ENCODE measurements around the gene OXER1.

The OXER1 gene

DNA sequence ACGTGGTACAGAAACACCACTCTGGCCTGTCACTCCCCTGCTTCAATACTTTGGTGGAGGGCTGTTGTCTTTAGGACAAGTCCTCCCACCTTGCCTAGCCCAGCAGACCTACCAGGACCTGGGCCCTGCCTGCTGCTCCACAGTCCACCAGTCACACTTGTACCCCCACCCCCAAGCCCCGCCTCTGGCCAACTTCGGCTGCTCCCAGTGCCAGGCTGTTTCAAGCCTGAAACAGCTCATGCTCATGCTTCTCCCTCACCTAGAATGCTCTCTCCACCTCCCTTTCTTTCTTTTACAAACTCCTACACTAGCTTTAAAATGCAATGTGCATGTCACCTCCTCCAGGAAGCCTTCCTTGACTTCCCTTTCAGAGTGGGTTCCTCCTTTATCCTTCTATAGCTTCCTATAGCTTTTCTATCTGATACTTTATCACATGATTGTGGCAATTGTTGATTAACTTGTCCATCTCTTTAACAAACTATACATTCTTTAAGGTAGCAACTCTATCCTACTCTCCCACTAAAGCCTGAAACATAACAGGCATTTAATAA, 4.8 kb upstream of the OXER1 start:
- Histone ChIP-seq H3K4me1 (ENCODE audit: control insufficient read depth, insufficient read depth, low read length) (no peaks in the 10 kb centered on the region), H3K27me3 (ENCODE audit: control insufficient read depth in 1 of 2, insufficient read depth in 2 of 2, low read length in 2 of 2) (no peaks in the 10 kb centered on the region)

DNA sequence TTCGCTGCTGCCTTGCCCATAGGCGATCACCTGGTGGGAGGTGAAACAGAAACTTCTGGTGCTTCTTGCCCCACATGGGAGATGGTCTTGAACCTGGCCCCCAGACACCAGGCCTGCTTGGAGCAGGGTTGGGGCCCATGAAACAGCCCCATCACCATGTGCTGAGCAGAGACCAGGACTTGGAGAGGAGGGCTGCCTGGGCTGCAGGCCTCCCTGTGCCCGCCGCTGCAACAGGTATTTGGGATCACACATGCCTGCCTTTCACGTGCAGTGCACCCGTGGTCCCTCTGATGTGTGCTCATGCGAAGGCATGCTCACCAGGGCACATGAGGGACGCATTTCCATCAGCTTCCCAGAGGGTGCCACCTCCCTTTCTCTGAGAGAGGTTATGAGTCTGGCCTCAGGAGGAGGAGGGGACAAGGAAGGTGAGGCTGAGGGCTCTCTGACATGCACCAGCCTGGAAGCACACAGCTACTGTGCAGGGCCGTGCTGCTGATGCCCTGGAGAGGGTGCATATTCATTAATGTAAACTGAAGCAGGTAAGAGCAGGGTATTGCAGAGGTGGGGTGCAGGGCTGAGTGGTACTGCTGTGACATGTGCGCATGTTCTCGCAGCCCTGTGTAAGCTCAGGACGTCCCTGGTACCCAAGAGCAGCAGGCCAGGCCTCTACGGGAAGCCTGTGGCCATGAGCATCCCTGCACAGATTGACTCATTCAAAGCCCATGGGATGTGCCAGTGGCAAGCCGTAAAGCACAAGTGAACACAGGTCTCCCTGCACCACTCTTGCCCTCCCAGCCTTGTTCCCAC, 4.2 kb upstream of the OXER1 start:
- no peaks in the 10 kb centered on the region for H3K27me3 ChIP-seq (ENCODE audit: control insufficient read depth in 1 of 2, insufficient read depth in 2 of 2, low read length in 2 of 2)
- H3K27ac ChIP-seq (ENCODE audit: low read length) = no peak overlapping the region
- H3K36me3 ChIP-seq (ENCODE audit: control insufficient read depth in 2 of 2, insufficient read depth in 2 of 2, low read length in 2 of 2) = no peaks in the 10 kb centered on the region
- no peaks in the 10 kb centered on the region for H3K4me1 ChIP-seq (ENCODE audit: control insufficient read depth, insufficient read depth, low read length)
- H3K9ac ChIP-seq (ENCODE audit: low read length in 2 of 2) = no peak overlapping the region
- no peak overlapping the region for H3K4me3 ChIP-seq (ENCODE audit: low read length in 2 of 2)
- H3K9me3 ChIP-seq (ENCODE audit: control insufficient read depth in 2 of 2, low read length in 2 of 2) = no peaks in the 10 kb centered on the region

More for the DNA sequence above, 4.8 kb upstream of the OXER1 start:
- no peak overlapping the region for H3K9ac ChIP-seq (ENCODE audit: low read length in 2 of 2)
- H3K27ac ChIP-seq (ENCODE audit: low read length) = no peak overlapping the region
- no peak overlapping the region for H3K4me3 ChIP-seq (ENCODE audit: low read length in 2 of 2)
- no peaks in the 10 kb centered on the region for H3K9me3 ChIP-seq (ENCODE audit: control insufficient read depth in 2 of 2, low read length in 2 of 2)
- H3K36me3 ChIP-seq (ENCODE audit: control insufficient read depth in 2 of 2, insufficient read depth in 2 of 2, low read length in 2 of 2) = no peaks in the 10 kb centered on the region

DNA sequence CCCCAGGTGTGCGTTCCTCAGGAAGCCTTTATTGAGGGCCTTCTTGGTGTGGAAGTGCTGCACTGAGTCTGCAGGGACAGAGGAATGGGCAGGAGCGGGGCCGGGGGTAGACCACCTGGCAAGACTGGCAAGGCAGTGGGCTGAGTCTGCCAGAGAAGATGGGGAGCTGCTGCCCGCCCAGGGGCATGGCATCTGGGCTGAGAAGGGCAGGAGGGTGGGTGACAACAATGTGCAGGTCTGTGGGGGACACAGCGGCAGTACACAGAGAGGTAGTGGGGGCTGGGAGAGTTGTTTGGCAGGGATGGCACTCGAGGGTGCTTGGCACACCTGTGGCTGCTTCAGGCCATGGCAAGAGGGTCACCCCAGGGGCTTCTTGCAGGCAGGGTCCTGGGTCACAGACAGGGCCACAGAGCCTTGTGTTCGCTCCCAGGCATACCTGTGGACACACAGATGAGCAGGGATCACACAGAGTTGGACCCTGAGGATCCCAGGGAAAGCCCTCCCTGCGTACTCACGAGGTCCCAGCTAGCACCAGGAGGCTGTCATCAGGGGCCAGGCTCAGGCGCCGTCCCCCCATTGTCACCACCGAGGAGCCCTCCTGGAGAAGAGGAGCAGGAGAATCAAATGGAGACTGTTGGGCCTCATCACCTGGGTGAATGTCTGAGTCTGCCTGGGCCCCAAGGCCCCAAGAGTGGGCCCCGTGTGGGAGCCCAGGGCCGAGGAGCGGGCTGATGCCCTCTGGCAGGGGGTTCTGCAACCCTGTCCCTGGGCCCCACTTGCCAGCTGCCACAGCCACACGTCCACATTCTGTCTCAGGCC, 3.4 kb upstream of the OXER1 start:
- no peak overlapping the region for H3K4me3 ChIP-seq (ENCODE audit: low read length in 2 of 2)
- no peak overlapping the region for H3K27ac ChIP-seq (ENCODE audit: low read length)
- no peak overlapping the region for H3K9ac ChIP-seq (ENCODE audit: low read length in 2 of 2)
- H3K27me3 ChIP-seq (ENCODE audit: control insufficient read depth in 1 of 2, insufficient read depth in 2 of 2, low read length in 2 of 2) = no peaks in the 10 kb centered on the region
- no peaks in the 10 kb centered on the region for H3K4me1 ChIP-seq (ENCODE audit: control insufficient read depth, insufficient read depth, low read length)
- H3K9me3 ChIP-seq (ENCODE audit: control insufficient read depth in 2 of 2, low read length in 2 of 2) = no peaks in the 10 kb centered on the region
- no peaks in the 10 kb centered on the region for H3K36me3 ChIP-seq (ENCODE audit: control insufficient read depth in 2 of 2, insufficient read depth in 2 of 2, low read length in 2 of 2)

DNA sequence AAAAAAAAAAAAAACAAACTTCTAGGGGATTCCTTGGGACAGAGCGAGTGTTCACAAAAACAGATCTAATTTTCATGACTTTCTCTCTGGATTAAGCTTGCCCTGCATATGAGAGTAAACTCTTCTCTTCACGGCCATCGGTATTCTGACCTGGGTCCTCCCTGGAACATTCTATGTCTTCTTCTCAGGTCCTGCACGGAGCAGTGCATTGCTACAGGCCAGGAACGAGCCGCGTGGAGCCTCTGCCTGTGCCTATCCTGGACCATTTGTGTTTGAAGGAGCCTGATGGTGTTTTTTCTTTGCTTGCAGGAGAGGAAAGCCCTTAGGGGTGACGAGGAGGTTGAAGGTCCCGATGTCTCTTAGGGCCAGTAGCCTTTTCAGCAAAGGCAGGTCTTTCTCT, 1.8 kb upstream of the OXER1 start:
- H3K9ac ChIP-seq (ENCODE audit: low read length in 2 of 2) = no peak overlapping the region
- H3K4me1 ChIP-seq (ENCODE audit: control insufficient read depth, insufficient read depth, low read length) = no peaks in the 10 kb centered on the region
- H3K9me3 ChIP-seq (ENCODE audit: control insufficient read depth in 2 of 2, low read length in 2 of 2) = no peaks in the 10 kb centered on the region
- no peak overlapping the region for H3K27ac ChIP-seq (ENCODE audit: low read length)
- no peak overlapping the region for H3K4me3 ChIP-seq (ENCODE audit: low read length in 2 of 2)
- H3K27me3 ChIP-seq (ENCODE audit: control insufficient read depth in 1 of 2, insufficient read depth in 2 of 2, low read length in 2 of 2) = no peaks in the 10 kb centered on the region
- no peaks in the 10 kb centered on the region for H3K36me3 ChIP-seq (ENCODE audit: control insufficient read depth in 2 of 2, insufficient read depth in 2 of 2, low read length in 2 of 2)

DNA sequence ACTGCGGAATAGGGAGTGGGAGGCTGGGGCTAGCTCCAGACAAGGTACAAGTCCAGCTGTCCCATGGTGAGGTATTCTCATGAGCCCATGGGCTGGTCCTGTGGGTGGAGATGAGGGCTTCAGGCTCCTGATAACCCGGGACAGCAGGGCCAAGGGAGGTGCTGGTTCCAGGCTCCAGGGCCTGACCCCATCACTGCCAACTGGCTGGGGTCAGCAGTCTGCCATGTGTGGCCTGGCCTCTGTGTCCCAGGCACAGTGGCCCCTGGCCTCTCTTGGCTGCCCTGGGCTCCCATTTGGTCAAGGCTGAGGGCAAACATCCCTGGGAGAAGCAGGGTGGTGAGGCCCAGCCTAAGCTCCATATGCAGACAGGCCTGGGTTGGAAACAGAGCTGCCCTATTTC, 966 bp upstream of the OXER1 start:
- Histone ChIP-seq H3K4me3 (ENCODE audit: low read length in 2 of 2) (no peak overlapping the region), H3K9ac (ENCODE audit: low read length in 2 of 2) (no peak overlapping the region), H3K36me3 (ENCODE audit: control insufficient read depth in 2 of 2, insufficient read depth in 2 of 2, low read length in 2 of 2) (no peaks in the 10 kb centered on the region), H3K9me3 (ENCODE audit: control insufficient read depth in 2 of 2, low read length in 2 of 2) (no peaks in the 10 kb centered on the region), H3K27ac (ENCODE audit: low read length) (no peak overlapping the region), H3K4me1 (ENCODE audit: control insufficient read depth, insufficient read depth, low read length) (no peaks in the 10 kb centered on the region), H3K27me3 (ENCODE audit: control insufficient read depth in 1 of 2, insufficient read depth in 2 of 2, low read length in 2 of 2) (no peaks in the 10 kb centered on the region)

DNA sequence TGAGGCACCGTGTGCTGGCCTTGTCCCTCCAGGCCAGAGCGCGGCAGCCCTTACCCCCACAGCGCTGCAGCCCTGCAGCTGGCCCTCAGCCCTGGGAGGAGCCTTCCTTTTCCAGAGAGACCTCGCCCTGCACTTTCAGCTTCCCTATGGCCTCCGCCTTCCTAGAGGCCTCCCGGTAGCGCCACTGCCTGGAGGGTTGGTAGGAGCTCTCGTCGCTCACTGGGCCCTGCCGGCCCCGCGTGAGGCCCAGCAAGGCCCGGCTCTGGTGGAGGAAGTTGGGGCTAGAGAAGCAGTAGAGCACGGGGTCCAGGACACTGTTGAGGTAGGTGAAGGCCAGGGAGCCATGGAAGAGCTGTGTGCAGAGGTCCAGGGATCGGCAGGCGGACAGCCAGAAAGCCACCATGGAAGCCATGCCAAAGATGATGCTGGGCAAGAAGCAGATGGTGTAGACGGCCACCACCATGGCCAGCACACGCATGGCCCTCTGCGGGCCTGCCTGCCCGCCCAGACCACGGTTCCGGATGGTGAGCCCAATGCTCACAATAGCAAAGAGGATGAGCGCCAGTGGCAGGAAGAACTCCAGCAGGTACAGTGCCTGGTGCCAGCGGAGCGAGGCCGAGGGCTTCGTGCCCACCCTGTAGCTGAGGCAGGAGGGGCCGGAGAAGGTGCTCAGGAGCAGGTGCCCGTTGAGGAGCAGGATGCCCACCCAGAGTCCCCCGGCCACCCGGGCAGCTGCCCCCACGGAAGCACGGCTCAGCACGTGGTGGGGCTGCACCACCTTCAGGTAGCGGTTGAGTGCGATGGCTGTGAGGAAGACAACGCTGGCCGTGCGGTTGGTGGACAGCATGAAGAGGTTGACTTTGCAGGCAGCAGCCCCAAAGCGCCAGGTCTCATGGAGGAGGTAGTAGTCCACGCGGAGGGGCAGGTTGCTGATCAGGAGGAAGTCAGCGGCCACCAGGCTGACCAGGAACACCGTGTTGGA, 821 bp downstream of the OXER1 start:
- Histone ChIP-seq H3K4me1 (ENCODE audit: control insufficient read depth, insufficient read depth, low read length) (no peaks in the 10 kb centered on the region), H3K4me3 (ENCODE audit: low read length in 2 of 2) (no peak overlapping the region), H3K27me3 (ENCODE audit: control insufficient read depth in 1 of 2, insufficient read depth in 2 of 2, low read length in 2 of 2) (no peaks in the 10 kb centered on the region), H3K9me3 (ENCODE audit: control insufficient read depth in 2 of 2, low read length in 2 of 2) (no peaks in the 10 kb centered on the region), H3K9ac (ENCODE audit: low read length in 2 of 2) (no peak overlapping the region), H3K27ac (ENCODE audit: low read length) (no peak overlapping the region), H3K36me3 (ENCODE audit: control insufficient read depth in 2 of 2, insufficient read depth in 2 of 2, low read length in 2 of 2) (peaks cover 0 to 3% of the 10 kb centered on the region in 2 donors)

DNA sequence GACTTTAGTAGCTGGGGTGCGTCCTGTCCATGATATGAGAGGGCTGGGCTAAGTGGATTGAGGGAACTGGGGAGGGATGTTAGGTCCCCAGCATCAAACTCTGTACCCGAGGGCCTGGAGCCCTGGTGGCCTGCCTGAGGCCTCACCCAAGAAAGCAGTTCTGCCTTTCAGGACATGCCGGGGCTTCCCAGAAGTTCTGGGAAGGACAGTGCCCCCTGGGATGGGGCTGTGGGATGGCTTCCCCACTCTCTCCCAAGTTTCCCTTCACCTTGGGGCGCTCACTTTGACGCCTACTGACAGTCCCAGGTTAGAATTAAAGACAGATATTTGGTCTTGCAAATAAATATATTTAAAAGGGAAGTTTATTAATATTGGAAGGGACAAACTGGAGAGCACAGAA, 1.8 kb downstream of the OXER1 start:
- Histone ChIP-seq H3K27ac (ENCODE audit: low read length) (no peak overlapping the region), H3K9ac (ENCODE audit: low read length in 2 of 2) (no peak overlapping the region), H3K9me3 (ENCODE audit: control insufficient read depth in 2 of 2, low read length in 2 of 2) (no peaks in the 10 kb centered on the region), H3K36me3 (ENCODE audit: control insufficient read depth in 2 of 2, insufficient read depth in 2 of 2, low read length in 2 of 2) (peaks cover 0 to 3% of the 10 kb centered on the region in 2 donors), H3K27me3 (ENCODE audit: control insufficient read depth in 1 of 2, insufficient read depth in 2 of 2, low read length in 2 of 2) (no peaks in the 10 kb centered on the region), H3K4me3 (ENCODE audit: low read length in 2 of 2) (no peak overlapping the region), H3K4me1 (ENCODE audit: control insufficient read depth, insufficient read depth, low read length) (no peaks in the 10 kb centered on the region)

DNA sequence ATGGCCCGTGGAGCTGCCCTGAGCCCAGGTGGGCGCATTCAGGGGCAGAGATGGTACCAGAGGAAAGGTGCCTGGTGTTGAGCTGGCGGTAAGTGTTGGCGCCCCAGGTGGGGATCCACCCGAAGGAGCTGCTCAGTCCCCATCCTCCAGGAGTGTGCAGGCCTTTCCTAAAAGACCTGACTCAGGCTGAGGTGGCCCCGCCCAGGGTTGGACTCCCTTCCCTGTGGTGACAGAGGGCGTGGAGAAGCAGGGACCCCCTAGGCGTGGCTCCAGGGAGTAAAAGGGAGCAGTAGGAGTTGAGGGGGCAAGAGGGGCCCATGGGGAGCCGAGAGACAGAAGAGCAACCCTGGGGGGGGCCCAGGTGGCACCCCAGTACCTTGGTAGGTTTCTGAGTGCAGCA, 2.4 kb downstream of the OXER1 start:
- no peak overlapping the region for H3K27ac ChIP-seq (ENCODE audit: low read length)
- H3K9ac ChIP-seq (ENCODE audit: low read length in 2 of 2) = no peak overlapping the region
- H3K4me1 ChIP-seq (ENCODE audit: control insufficient read depth, insufficient read depth, low read length) = no peaks in the 10 kb centered on the region
- no peaks in the 10 kb centered on the region for H3K9me3 ChIP-seq (ENCODE audit: control insufficient read depth in 2 of 2, low read length in 2 of 2)
- H3K36me3 ChIP-seq (ENCODE audit: control insufficient read depth in 2 of 2, insufficient read depth in 2 of 2, low read length in 2 of 2) = peaks cover 0 to 3% of the 10 kb centered on the region in 2 donors
- H3K4me3 ChIP-seq (ENCODE audit: low read length in 2 of 2) = no peak overlapping the region
- H3K27me3 ChIP-seq (ENCODE audit: control insufficient read depth in 1 of 2, insufficient read depth in 2 of 2, low read length in 2 of 2) = no peaks in the 10 kb centered on the region

DNA sequence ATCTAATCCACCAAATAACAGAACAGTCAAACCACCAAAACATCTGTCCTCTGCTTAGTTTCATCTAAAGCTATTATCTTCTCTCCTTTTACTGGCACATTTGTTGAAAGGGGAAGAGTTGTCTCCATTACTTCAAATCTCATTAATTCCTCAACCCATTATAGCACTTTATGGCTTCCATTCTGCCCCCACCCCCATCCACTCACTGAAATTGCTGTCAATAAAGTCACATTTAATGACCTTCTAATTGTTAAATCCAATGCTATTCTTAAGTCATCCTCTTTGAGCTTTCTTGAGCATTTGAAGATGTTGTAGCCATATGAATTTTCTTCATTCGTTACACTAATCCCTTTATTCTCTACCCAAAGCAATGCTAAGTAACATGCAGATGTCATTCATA, 5.2 kb downstream of the OXER1 start:
- Histone ChIP-seq H3K4me3 (ENCODE audit: low read length in 2 of 2) (no peak overlapping the region), H3K36me3 (ENCODE audit: control insufficient read depth in 2 of 2, insufficient read depth in 2 of 2, low read length in 2 of 2) (peaks cover 0 to 5% of the 10 kb centered on the region in 2 donors), H3K9ac (ENCODE audit: low read length in 2 of 2) (no peak overlapping the region), H3K9me3 (ENCODE audit: control insufficient read depth in 2 of 2, low read length in 2 of 2) (no peaks in the 10 kb centered on the region), H3K27ac (ENCODE audit: low read length) (no peak overlapping the region), H3K27me3 (ENCODE audit: control insufficient read depth in 1 of 2, insufficient read depth in 2 of 2, low read length in 2 of 2) (no peaks in the 10 kb centered on the region), H3K4me1 (ENCODE audit: control insufficient read depth, insufficient read depth, low read length) (peaks cover 8% of the 10 kb centered on the region)
